GM19043 (cell line): ENCODE measurements around the gene NDUFB7.
"Not testable (repeated sequence)": the region's sequence is repeated elsewhere in the genome, so short reads cannot be mapped to it uniquely, and the experiment has no call there.

Experiments
- ATAC-seq: cut with Tn5 transposase; IDR thresholded peaks from one replicate; pipeline ENCODE4 v1.9.1; 2021; ENCODE audit warnings: low read depth; ENCODE audit not compliant: unreplicated experiment

NDUFB7 gene

DNA sequence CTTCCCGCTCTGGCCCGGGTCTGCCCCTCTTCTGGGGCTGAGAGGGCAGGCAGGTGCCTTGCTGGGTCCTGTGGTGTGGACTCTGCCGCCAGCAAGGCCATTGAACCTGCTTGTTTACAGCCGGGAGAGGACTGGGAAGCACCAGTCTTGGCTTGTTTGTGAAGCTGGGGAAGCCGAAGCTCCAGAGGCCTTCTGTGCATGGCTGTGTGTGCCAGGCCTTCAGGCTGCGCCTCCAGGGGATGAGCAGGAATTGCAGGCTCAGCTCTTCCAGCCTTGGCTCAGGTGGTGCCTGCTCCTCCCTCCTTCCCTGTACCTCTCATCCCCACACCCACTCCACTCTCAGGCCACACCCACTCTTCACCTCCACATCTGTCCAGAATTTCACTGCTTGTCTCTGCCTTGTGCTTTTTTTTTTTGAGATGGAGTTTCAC lies 17.5 kb downstream of the NDUFB7 start:
- ATAC-seq = no peak

DNA sequence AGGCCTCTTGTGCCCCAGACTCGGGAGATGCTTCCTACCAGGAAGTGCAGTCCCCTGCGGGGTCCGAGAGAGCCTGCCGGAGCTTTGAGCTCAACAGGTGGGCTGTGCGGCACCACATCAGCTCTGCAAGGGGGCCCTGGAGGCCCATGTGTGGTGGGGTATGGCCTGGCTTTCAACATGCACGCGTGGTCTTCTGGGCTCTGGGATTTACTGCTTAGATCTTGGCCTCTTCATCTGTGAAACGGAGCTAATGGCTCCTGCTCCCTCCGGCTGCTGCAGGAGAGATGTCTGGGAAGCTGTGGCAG lies 18.0 kb downstream of the NDUFB7 start:
- ATAC-seq = no peak

DNA sequence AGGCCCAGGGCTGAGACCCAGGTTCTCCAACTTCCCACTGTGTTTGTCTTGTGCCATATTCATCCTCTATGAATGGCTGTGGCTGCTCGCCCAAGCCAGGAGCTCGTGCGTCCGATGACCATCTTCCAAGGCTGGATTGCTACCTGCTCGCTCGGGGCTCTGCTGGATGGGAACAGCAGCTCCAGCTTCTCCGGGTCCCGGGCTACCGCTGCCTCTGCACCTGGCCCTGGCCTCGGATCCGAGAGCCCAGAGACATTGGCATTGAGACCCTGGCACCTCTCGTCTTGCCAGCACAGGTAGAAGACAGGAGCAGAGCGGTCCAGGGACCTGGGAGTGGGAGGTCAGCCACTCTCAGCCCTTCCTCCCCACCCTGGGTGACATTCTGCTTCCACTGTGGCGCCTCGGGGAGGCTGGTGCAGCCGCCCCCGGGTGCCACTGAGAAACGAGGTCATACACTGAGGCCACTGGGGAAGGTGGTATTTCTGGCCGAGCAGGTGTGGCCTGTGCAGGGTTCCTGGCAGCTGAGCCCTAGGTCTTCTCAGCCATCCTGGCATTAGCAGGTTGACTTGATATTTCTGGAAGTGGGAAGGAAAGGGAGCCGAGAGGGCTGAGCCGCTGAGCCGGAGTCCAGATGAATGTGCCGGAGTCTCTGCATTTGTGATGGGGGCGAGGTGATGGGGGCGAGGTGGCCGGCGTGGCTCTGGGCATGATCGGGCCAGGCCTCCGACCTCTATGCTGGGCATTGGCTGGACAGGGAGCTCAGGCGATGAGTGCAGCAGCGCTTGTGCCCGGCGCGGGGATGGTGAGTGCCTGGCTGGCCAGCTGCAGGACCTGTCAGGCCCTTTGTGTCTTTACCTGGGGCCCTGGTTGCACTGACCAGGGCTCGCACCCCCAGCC lies 18.6 kb downstream of the NDUFB7 start:
- no peak for ATAC-seq

DNA sequence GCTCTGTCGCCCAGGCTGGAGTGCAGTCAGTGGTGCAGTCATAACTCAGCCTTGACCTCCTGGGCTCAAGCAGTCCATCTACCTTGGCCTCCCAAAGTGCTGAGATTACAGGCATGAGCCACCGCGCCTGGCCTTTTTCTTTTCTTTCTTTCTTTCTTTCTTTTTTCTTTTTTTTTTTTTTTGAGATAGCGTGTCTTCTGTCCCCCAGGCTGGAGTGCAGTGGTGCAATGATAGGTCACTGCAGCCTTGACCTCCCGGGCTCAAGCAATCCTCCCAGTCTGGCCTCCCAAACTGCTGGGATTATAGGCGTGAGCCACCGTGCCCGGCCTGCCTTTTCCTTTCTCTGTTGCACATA lies 19.9 kb downstream of the NDUFB7 start:
- not testable (repeated sequence) for ATAC-seq

DNA sequence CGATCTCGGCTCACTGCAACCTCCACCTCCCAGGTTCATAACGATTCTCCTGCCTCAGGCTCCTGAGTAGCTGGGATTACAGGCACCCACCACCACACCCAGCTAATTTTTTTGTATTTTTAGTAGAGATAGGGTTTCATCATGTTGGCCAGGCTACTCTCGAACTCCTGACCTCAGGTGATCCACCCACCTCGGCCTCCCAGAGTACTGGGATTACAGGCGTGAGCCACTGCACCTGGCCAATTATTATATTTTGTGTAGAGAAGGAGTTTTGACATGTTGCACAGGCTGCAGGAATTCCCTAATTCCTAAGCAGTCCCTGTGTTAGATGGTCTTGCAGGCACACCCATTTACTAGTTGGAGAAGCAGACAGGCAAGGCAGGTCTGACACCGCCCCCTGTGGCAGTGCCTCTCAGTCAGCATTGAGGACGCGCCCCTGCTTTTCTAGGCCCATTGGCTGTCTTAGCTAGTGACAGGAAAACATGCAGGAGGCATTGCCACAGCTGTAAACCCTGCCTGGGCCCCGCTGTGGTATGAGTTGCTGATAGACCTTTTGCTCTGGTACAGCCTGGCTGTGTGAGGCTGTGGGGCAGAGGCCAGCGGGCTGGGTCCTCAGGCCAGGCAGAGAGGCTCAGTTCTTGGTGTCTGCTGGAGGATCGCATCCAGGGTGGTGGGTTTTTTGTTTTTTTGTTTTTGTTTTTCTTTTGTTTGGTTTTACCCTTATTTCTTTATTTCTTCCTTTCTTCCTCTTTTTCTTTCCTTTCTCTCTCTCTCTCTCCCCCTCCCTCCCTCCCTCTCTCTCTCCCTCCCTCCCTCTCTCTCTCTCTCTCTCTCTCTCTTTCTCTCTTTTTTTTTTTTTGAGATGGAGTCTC lies 20.5 kb downstream of the NDUFB7 start:
- ATAC-seq = not testable (repeated sequence)

DNA sequence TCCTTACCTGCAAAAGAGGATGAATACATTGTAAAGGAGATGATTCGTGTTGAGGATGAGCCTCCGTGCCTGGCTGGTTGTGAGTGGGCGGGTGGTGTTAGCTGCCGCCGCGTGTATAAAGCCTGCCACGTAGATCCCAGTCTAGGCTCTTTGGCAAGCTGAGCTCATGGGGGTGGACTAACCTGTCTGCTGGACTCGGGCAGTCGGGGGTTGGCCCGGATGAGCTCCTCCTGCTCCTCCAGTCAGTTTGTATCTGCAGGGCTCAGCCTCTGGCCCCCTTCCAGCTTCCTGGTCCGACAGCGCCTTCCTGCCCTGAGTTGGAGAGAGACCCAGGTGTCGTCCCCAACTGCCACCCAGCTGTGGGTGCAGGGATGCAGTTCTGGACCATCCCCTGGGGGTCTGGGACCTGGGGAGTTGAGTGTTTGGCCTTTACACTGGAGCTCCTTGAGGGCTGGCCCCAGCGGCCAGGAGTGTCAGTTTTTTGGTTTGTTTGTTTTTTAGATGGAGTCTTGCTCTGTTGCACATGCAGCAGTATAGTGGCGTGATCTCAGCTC lies 21.6 kb downstream of the NDUFB7 start:
- ATAC-seq = no peak

DNA sequence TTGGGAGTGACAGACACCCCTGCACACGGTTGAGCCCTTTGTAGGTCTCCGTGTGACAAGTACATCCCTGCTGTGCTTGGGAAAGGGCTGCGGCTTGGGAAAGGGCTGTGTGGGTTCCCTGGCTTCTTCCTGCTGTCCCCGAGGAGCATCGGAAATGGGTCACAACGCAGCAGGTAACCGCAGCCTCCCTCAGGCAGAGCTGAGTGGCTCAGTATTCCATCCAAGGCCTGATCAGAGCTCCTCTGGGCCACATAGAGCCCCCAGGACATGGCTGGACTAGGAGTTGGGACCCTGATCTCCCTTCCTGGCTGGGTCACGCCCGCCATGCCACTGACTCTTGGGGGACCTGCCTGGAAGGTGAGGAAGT lies 26.2 kb downstream of the NDUFB7 start:
- ATAC-seq = no peak

DNA sequence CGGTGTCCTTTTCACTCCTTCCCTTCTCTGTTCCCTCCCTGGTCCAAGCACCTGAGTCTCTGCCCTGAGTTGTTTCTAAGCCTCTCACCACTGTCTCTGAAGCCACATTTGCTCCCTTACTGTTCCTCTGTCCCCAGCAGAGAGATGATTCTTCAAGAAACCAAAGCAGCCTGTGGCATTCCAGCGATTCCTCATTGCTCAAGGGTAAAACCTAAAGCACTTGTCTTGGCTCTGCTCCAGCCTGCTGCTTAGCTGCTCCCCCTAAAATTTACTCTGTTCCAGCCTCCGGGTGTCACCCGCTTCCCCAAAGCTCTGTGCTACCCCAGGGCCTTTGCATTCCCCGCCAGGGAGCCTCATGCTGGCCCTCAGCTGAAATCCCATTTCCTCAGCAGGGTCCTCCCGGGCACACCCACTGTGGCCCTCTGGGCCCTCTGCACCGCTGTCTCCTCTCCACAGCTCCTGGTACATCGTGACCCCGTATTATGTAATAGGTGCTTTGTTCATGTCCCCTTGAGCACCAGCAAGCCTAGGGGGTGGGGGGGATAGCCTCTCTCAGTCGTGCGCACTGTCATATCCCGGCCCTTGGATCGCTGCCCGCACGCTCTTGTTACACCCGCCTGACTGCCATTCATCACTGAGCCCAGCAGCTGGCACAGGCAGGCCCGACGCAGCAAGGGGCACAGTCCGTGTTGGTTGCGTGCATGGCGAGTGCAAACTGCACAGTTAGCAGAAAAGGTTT lies 26.7 kb downstream of the NDUFB7 start:
- ATAC-seq = no peak

DNA sequence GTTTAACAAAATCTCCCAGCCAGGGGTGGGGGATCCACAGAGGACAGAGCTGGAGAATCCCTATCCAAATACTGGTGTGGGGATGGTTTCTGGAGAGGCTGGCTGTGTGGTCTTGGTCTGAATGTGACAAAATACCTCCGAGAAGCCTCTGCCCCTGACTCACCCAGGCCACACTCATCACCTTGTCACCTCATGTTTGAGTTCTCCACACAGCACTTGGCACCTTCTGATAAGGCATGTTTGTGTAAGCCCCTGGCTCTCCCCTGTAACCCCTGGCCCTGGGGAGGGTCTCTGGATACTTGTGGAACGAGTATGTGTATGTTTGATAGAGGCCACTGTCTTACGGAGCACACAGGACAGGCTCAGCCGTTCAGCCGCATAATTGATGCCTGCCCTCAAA lies 27.8 kb downstream of the NDUFB7 start:
- no peak for ATAC-seq

DNA sequence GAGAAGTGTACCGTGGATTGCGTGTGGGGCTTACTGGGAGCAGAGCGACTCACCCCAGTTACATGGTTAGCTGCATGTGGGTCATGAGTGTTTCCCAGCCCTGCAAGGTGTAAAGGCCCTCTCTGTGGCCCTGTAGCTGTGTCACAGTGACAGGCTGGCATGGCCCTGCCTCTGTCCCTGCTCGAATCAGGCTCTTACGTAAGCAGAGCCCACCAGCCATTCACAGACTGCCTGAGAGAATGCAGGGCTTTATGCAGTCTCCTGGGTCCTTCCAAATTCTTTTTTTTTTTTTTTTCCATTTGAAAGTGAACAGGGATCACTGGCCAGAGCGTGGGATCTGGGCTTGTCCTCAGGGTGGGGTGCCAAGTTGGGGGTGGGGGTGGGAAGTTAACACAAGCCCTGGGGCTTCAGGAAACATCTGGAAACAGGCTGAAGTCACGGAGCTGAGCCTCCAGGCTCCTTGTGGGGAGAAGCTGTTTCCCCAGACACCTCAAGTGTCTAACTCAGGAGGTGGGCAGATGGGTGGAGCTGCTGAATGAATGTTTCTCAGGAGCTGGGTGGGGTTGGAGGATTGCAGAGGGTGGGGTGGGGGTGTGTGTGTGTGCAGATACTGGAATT lies 29.0 kb downstream of the NDUFB7 start:
- ATAC-seq = no peak

DNA sequence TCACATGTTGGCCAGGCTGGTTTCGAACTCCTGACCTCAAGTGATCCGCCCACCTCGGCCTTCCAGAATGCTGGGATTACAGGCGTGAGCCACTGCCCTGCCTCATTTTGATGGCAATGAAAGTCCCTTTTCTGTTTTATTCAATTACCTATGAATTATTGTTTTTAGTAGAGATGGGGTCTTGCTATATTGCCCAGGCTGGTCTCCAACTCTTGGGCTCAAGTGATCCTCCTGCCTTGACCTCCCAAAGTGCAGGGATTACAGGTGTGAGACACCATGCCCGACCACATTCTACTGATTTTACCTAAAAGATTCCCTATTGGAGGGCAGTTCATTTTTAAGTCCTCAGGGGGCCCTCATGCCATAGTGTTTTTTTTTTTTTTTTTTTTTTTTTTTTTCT lies 29.9 kb downstream of the NDUFB7 start:
- not testable (repeated sequence) for ATAC-seq

DNA sequence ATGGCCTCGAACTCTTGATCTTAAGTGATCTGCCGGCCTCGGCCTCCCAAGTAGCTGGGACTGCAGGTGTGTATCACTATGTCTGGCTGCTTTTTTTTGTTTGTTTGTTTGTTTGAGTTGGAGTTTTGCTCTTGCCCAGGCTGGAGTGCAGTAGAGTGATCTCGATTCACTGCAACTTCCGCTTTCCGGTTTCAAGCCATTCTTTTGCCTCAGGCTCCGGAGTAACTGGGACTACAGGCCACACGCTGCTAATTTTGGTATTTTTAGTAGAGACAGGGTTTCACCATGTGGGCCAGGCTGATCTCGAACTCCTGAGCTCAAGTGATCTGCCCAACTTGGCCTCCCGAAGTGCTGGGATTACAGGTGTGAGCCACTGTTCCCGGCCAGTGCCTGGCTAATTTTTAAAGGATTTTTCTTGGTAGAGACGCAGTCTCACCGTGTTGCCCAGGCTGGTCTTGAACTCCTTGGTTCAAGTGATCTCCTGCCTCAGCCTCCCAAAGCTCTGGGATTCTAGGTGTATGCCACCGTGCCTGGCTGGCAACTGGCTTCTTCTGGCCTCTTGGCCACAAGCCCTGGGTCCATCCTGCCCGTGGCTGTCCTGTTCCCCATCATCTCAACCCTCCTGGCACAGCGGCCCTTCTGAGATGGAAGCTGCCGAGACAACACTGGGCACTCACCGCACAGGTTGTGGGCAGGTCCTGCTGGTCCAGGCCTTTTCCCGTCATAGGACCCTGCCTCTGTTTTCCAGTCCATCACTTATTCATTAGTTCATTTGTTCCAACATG lies 30.9 kb downstream of the NDUFB7 start:
- no peak for ATAC-seq

DNA sequence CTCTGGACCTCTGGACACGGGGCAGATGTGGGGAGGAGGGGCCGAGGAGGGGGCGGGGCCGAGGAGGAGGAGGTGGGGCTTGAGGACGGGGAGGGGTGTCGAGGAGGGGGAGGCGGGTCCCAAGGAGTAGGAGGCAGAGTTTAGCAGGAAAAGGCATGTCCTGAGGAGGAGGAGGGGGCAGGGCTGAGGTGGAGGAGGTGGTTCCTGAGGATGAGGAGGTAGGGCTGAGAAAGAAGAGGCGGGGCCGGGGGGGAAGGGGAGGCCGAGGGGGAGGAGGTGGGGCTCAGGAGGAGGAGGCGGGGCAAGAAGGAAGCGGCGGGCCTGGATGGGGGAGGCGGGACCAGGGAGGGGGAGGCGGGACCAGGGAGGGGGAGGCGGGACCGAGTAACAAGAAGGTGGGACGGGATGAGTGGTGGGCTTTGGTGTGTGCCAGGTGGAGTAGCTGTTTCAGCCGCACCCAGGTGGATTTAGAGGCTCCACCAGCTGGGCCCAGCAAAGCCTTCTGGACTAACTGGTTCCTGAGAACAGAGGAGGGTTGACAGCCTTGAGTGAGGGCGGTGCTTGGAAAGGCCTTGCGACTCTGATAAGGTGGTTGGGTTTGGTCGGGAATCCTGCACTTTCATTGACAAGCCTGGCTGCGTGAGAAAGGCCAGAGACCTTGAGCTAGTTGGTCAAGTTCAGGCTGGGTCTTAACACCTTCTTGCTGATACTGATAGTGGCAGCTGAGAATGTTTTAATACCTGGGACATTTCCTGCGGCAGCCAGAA lies 34.8 kb downstream of the NDUFB7 start:
- no peak for ATAC-seq

DNA sequence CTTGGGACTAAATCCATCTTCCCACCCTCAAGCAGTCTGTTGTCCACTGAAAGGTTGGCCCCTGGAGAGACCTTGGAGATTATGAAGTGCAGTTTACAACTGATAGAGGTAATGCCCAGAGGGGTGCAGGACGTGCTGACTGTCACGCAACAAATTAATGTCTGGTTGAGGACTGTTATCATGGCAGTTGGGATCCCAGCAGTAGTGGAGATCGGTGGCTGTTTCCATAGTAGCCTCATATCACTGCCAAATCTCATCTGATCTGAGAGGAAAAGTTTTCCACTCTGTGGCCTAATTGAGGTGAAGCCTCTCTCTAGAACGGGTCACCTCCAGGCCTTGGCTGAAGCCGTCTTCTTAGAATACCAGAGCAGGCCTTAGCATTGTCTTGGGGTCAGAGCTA lies 38.4 kb downstream of the NDUFB7 start:
- no peak for ATAC-seq

DNA sequence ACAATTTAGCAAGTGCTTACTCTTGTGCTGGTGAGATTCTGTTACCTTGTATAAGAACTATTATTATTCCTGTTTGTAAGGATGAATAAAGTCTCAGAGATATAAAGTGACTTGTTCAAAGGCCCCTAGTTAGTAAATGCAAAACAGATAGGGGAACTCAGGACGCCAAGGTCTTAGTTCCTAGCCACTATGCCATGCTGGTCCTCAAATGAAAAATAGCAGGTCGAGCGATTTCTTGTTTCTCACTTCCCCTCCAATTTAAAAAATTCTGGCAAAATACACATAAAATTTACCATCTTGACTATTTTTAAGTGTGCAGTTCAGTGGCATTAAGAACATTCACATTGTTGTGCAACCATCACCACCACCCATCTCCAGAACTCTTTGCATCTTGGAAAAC lies 41.4 kb downstream of the NDUFB7 start:
- ATAC-seq = no peak

DNA sequence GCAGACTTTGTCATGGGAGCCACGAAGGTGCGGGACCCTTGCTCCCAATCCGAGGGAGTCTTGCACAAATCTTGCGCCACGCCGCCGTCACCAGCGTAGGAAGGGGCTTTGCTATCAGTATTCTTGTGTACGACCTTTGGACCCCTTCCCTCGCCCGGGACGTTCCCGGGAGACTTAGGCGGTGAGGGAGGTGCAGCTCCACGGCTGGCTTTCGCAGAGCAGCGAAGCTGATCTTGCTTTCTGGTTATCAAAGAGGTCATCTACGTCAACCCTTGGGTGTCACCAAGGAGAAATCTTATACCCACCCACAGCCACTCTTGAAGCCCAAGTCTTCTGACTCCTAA lies 41.9 kb downstream of the NDUFB7 start:
- no peak for ATAC-seq

DNA sequence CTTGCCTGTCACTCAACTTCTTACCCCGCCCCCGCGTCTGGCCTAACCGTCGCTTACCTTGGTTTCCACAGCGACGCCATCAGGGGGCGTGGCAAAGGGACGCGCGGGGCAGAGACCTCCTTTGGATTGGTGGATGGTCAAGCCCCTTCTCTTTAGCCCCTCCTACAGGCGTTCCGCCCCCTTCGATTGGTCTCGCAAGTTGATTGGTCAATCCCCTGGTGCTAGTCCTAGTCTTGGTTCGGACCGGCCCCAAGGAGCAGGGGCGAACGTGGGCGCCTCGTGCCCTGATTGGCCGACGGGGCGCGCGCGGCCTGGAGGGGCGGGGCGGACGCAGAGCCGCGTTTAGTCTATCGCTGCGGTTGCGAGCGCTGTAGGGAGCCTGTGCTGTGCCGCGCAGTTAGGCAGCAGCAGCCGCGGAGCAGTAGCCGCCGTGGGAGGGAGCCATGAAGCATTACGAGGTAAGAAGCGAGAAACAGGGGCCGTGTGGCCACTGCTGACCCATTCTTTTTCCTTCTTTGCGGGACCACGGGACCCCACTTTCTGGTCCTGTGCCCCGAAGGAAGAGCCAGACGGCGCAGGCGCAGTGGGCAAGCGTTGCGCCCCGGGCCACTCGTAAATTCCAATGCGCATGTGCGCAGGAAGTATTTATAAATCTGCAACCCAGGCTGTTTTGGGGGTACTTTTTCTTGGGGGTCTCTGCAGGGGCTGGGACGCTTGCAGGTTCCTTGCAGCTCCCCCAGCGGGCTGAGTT lies 42.4 kb downstream of the NDUFB7 start, which contains the start of gene TECR:
Gene TECR (plus strand): TSS at position 341 of the 751 bp plus-strand sequence. CDS start 103 bp downstream, at position 444.
- ATAC-seq = peak; percentile 97
